ENCODE results near the gene SIL1.
A peak's percentile ranks its signal among the peaks of the same experiment; 100 is the strongest.
"Not testable (repeated sequence)": the region's sequence is repeated elsewhere in the genome, so short reads cannot be mapped to it uniquely, and the experiment has no call there.

SIL1 gene

DNA sequence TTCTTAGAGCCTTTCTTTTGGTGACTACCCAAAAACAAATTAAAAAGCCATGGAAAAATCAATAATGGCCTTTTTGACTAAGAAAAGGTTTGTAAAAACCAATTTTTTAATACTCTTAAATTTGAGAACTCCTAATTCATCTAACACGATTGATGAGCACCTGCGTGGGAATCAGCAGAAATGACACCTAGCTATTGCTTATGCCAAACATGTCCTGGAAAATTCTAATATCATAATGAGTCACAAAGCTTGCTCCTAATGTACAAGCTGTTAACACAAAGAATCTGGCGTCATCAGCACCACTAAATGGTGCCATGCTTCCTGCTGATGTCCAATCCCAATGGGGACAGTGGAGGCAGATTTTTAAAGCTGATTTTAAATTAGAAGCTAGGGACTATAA, 176.8 kb downstream of the SIL1 start:
- no peak for DNase-seq (ENCODE audit: low read depth in 2 of 2)
- no peak overlapping the region for H3K4me3 ChIP-seq (replicated peaks in 1 of 2; ENCODE audit: low read depth in 2 of 2, low read length in 2 of 2)
- TF ChIP-seq, protein P1, sequence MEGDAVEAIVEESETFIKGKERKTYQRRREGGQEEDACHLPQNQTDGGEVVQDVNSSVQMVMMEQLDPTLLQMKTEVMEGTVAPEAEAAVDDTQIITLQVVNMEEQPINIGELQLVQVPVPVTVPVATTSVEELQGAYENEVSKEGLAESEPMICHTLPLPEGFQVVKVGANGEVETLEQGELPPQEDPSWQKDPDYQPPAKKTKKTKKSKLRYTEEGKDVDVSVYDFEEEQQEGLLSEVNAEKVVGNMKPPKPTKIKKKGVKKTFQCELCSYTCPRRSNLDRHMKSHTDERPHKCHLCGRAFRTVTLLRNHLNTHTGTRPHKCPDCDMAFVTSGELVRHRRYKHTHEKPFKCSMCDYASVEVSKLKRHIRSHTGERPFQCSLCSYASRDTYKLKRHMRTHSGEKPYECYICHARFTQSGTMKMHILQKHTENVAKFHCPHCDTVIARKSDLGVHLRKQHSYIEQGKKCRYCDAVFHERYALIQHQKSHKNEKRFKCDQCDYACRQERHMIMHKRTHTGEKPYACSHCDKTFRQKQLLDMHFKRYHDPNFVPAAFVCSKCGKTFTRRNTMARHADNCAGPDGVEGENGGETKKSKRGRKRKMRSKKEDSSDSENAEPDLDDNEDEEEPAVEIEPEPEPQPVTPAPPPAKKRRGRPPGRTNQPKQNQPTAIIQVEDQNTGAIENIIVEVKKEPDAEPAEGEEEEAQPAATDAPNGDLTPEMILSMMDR (IDR thresholded peaks at IDR 0.05; ENCODE audit: low read depth, low read length) = no peak

DNA sequence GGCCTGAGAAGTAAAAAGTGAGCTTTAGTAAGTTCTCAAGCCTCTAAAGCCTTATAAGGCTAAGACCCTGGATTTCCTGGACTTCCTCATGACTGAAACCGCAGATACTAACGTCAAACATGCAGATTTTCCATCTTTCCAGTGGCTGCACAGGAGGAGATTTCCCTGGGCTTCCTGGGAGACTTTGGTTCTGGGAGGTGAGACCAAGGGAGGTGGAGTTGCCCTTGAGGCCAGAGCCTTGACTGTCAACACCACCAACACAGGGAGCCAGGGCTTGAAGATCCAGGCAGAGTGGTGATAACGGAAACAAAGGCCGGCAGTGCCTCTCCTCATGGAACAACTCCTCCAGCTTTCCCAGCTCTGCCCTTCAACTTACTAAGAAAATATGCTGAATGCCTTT, 178.3 kb downstream of the SIL1 start:
- no peak overlapping the region for H3K4me3 ChIP-seq (replicated peaks in 1 of 2; ENCODE audit: low read depth in 2 of 2, low read length in 2 of 2)
- TF ChIP-seq, protein P1 (IDR thresholded peaks at IDR 0.05; ENCODE audit: low read depth, low read length) = no peak
- peak in 1 of 2 donors; percentile 84 for DNase-seq (ENCODE audit: low read depth in 2 of 2)

DNA sequence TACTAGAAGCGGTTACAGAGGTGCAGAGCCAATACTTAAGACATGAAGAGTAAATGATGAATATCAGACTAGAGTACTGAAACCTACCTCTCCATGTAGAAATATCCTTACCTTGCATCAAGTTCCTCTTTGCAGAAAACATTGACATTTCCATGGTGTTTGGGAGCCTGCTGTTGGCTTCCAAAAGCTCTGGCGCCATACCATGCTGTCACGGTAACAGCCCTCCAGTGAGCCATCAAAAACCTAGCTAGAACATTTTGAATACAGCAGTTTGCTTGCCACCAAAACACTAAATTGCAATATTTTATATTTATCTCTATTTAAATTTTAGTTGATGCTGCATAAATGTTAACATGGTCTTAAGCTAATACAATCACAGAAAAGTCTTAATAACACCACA, 179.0 kb downstream of the SIL1 start:
- H3K4me3 ChIP-seq (replicated peaks in 1 of 2; ENCODE audit: low read depth in 2 of 2, low read length in 2 of 2) = no peak overlapping the region
- TF ChIP-seq, protein P1 (IDR thresholded peaks at IDR 0.05; ENCODE audit: low read depth, low read length) = no peak
- no peak for DNase-seq (ENCODE audit: low read depth in 2 of 2)

DNA sequence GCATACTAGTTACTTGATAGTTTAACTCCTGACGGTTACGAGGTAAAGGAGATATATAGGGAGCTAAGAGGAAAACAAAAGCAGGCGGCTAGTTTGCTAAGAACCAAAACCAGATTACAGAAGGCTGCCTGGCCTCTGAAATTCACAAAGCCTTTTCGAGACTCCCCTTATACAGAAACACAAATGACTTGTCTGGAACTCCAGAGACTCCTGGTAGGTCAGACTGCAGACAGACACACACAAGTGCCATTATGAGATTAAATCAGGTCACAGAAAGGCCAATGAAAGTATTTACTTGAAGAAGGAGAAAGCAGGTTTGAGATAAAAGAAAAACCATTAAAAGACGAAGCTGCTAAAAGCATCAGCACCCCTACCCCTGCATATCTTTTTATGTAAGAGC, 180.5 kb downstream of the SIL1 start:
- no peak for DNase-seq (ENCODE audit: low read depth in 2 of 2)
- TF ChIP-seq, protein P1 (IDR thresholded peaks at IDR 0.05; ENCODE audit: low read depth, low read length) = no peak
- H3K4me3 ChIP-seq (replicated peaks in 1 of 2; ENCODE audit: low read depth in 2 of 2, low read length in 2 of 2) = no peak overlapping the region

DNA sequence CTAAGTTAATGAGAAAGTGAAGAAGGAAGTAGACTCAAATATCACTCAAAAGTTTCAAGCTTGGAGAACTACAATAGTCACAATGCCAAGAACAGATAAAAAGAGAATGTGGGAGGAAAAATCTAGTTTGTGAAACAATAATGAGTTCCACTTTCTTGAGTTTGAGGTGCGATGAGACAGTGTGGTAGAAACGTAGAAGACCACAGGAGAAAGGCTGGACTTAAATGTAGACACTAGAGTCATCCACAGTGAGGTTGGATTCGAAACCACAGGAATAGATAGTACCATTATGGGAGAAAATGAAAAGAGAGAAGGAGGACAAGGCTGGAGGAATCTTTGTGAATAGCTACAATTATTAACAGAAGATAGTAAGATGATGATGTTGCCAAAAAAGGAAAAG, 182.0 kb downstream of the SIL1 start:
- H3K4me3 ChIP-seq (replicated peaks in 1 of 2; ENCODE audit: low read depth in 2 of 2, low read length in 2 of 2) = no peak overlapping the region
- no peak for DNase-seq (ENCODE audit: low read depth in 2 of 2)
- TF ChIP-seq, protein P1 (IDR thresholded peaks at IDR 0.05; ENCODE audit: low read depth, low read length) = no peak

DNA sequence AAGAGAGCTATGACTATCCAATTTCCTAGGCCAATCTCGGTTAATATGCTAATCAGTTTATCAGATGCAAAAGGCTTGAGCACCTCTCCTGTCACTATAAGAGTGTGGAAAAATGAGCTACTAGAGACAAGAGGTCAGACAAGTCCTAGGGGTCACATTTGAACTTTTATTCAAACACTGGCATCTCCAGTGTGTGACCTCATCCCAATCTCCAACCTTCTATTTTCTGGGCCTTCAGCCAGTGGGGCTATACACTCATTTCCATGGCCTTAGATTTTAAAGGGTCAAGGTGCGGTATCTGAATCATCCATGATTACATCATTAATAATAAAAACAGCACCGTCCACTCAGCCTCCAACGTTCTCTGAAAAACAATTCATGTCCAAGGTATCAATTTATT, 183.4 kb downstream of the SIL1 start:
- TF ChIP-seq, protein P1 (IDR thresholded peaks at IDR 0.05; ENCODE audit: low read depth, low read length) = no peak
- no peak overlapping the region for H3K4me3 ChIP-seq (replicated peaks in 1 of 2; ENCODE audit: low read depth in 2 of 2, low read length in 2 of 2)
- peak; percentile 63 to 91 for DNase-seq (ENCODE audit: low read depth in 2 of 2)

DNA sequence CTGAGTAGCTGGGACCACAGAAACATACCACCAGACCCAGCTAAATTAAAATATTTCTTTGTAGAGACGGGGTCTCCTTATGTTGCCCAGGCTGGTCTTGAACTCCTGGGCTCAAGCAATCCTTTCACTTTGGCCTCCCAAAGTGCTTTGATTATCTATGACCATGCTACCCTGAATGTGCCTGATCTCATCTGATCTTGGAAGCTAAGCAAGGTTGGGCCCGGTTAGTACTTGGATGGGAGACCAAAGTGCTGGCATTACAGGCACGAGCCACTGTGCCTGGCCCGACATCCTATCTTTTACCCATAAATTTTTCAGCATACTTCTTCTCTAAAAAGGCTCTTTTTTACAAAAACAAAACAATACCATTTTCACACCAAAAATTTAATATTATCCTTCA, 186.0 kb downstream of the SIL1 start:
- no peak overlapping the region for H3K4me3 ChIP-seq (replicated peaks in 1 of 2; ENCODE audit: low read depth in 2 of 2, low read length in 2 of 2)
- TF ChIP-seq, protein P1 (IDR thresholded peaks at IDR 0.05; ENCODE audit: low read depth, low read length) = no peak
- DNase-seq (ENCODE audit: low read depth in 2 of 2) = no peak

DNA sequence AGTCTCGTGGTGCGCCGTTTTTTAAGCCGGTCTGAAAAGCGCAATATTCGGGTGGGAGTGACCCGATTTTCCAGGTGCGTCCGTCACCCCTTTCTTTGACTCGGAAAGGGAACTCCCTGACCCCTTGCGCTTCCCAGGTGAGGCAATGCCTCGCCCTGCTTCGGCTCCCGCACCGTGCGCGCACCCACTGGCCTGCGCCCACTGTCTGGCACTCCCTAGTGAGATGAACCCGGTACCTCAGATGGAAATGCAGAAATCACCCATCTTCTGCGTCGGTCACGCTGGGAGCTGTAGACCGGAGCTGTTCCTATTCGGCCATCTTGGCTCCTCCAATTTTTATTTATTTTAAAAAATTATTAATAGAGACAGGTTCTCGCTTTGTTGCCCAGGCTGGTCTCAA, 187.0 kb downstream of the SIL1 start:
- not testable (repeated sequence) for H3K4me3 ChIP-seq (replicated peaks in 1 of 2; ENCODE audit: low read depth in 2 of 2, low read length in 2 of 2); DNase-seq (ENCODE audit: low read depth in 2 of 2)
